Liver (tissue), 3 donors: ENCODE measurements around the gene KDM5B.

Source experiments
- CTCF ChIP-seq: fragments of 150-350 bp; IDR thresholded peaks from 2 replicates; pipeline ENCODE4 v1.5.1; 2017; ENCODE audit warnings: improper control_type of control experiment, low read depth, low read length; ENCODE audit not compliant: missing input control
- MAX ChIP-seq: IDR thresholded peaks from 2 replicates; pipeline ENCODE4 v1.6.1; 2016; ENCODE audit warnings: antibody characterized with exemption
- REST ChIP-seq: IDR thresholded peaks from 2 replicates; pipeline ENCODE4 v1.6.1; 2016; ENCODE audit warnings: antibody characterized with exemption, mild to moderate bottlenecking
- RXRA ChIP-seq, 2 donors: IDR thresholded peaks; 2 replicates each; pipeline ENCODE4 v1.6.1; 2017 to 2018; ENCODE audit warnings: antibody characterized with exemption in 2 of 2, mild to moderate bottlenecking in 1 of 2
- SP1 ChIP-seq: IDR thresholded peaks from 2 replicates; pipeline ENCODE4 v1.6.1; 2018; ENCODE audit warnings: antibody characterized with exemption, mild to moderate bottlenecking
- donor health status: healthy.
- donor health status: healthy.

DNA sequence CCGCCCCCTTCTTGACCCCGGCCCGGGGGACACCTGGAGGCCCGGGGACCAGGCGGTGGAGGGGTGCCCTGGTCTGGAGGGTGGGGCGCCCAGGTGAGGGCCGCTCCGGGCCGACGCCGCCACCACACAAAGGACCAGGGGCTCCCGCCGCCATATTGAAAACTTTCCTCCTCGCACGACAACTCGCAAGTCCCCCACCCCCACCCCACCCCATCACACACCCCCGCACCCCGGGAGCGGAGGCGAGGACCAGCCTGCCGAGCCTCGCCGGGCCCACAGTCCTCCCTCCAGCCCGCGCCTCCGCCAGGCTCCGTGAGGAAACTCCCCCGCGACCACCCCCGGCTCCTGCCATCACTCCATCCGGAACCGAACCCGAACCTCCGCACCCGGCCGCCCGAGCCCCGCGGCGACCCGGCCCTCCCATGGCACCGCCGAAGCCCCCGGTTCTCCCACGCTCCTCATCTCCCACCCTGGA lies 733 bp downstream of the KDM5B start:
- TF ChIP-seq CTCF = no peak
- no peak for TF ChIP-seq SP1
- TF ChIP-seq RXRA (IDR thresholded peaks at IDR 0.05) = no peak
- TF ChIP-seq REST = no peak
- TF ChIP-seq MAX = no peak
